HG03097 (cell line): ENCODE results near the gene TAF4.

Source experiments
- ATAC-seq: cut with Tn5 transposase; IDR thresholded peaks from one replicate; pipeline ENCODE4 v1.9.1; 2021; ENCODE audit not compliant: unreplicated experiment, low FRiP score

Gene TAF4

GRCh38 chr20:62025832-62026563, 39.7 kb downstream of the TAF4 start:
- ATAC-seq, result no peak

- no peak for ATAC-seq
Measured at GRCh38 chr20:62025394-62025793, 40.3 kb downstream of the TAF4 start.

DNA sequence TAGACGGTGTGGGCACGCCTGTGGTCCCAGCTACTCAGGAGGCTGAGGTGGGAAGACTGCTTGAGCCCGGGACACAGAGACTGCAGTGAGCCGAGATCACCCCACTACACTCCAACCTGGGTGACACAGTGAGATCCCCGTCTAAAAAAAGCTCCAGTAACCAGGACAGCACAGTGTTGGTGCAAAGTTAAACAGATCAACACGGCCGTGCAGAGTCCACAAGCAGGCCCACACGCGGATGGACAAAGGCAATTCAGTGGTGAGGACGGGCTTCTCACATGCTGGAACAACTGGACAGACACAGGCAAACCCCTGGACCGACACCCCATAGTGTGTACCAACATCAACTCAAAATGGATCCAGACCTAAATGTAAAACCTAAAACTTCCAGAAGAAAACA, 41.7 kb downstream of the TAF4 start:
- no peak for ATAC-seq

DNA sequence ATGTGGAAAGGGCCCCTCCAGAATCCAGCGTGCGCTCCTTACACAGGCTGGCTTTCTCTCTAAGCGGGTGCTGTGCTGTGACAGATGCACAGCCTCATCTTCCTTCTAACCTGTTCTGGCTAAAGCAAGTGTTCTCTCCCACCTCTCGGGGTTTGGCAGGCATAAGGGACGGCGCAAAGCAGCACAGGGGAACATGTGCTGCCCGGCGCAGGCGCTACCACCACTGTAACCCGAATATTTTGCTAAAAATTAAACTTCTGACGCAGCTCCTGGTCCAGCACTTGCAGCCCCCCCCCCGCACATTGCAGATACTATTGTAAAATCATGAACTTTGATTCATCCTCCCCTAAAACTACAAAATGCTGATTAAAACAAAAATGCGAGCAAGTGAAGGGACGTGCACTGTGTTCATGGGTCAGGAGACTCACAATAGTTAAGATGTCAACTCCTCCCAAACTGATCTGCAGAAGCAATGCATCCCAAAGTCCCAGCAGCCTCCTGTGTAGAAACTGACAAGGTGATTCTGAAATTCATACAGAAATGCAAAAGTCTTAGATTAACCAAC, 43.0 kb downstream of the TAF4 start:
- no peak for ATAC-seq

- no peak for ATAC-seq
Measured at GRCh38 chr20:62021793-62022385, 43.8 kb downstream of the TAF4 start.

DNA sequence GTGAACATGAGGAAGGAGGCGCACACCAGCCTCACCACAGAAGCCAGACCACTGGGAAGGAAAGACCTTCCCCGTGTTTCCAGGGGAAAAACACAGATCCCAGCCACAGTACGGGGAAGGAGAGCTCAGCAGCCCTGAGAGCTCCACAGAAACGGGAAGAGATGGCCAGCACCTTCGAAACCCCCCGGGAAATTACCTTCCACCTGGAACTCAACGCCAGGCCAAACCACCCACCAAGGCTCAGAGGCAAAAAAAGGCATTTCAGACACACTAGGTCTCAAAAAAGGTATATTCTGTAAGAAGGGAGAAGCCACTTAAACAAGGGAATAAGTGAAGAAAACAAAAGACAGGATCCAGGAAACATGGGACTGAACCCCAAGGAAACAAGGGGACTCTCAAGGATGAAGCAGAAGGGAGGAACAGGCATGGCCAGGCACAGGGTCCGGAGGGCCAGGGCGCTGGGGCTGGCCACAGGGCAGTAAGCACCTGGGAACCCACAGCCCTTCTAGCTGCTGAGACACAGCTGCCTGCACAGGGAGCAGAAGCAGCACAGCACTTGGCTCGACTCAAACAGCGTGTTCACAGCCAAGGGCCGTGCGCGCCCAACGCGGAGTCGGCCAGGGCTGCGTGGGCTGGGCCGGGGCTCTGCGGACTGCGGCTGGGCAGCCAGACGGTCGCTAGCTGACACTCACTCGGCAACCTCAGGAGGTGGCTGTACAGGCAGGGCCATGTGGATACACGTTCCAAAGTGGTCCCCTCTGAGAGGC, 44.6 kb downstream of the TAF4 start:
- ATAC-seq, result no peak

DNA sequence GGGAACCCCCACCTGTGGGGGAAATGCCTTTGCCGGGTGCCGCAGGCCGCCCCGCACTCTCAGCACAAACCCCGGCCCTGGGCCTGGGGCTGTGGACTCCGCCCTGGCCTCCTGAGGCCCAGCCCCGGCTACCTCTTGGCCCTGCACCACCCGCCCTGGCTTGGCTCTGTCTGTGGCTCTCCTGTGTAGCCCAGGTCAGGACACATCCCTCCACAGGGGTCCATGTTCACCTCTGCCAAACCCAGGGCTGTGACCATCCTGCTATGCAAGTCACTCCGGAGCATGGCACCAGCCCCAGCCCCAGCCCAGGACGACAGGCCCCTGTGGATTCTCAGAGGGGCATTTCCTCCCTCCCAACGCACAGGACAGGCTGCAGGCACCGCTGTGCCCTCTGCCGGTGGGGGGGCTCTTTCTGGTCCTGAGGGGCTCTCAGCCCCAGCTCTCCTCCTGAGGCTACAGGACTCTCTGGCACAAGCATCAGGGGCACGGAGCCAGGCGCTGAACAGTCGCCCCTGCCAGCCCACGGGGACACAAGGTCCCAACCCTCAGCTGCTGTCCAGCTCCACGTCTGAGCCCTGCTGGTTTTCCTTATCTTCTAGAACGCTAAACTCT, 45.7 kb downstream of the TAF4 start:
- no peak for ATAC-seq

- no peak for ATAC-seq
Measured at GRCh38 chr20:62019144-62019805, 46.4 kb downstream of the TAF4 start.

DNA sequence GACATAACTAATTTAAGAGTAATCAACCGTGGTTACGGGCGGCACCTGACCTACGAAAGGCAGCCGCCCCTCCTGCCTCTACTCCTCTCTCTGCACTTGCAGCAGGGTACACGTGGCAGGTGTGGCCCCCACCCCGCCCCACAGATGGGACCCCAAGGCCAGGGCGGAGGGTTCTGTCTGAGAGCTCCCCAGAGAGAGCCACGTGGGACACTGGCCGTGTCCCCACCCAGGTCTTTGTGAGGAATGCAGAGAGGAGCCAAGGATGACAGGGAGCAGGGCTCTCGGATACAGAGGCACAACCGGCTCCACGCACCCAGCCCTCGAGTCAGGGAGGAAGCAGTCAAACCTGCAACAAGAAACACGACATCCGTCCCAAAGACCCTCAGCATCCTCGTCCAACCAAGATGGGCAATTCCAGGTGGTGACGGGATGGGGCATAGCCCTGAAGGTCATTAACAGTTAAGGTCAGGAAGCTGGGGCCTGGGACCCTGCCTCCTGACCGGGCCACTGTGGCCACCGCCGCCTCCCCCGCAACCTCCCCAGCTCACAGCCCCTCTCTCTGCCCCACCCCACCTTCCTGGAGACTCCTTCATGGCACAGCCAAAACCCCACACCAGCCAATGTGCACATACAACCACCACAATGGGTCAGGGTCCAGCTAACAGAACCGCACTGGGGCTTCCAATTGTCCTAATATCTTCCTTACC, 47.1 kb downstream of the TAF4 start:
- no peak for ATAC-seq

DNA sequence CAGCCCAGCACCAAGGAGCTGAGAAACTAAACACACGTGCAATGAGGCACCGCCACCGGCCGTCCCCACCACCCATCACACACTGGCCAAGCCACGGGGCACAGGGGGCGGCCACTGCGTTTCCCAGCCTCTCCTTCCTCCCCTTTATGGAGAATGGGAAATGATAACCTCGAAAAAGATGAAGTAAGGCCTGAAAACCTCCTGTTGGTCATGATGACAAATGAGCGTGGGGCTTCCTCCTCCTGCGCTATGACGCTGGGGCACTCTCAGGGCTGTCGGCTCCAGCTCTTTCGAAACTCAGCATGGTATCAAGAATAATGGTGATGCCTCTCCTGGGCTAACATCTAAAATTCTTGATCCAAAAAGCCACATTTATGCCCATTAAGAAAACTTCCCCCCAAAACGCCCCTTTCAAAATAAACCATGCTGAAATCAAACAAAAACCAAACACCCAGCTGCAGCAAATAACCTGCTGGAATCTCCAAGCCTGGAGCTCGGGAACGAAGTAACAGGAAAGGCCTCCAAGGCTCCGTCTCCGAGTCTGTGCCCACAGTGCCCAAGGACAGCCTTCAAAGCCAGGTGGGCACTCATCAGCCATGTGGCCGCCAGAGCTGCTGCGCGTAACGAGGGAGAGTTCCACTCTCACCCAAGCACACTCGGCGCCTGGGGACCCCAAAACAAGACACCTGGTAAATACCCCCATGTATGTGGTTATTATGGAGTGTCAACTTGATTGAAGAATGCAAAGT, 50.0 kb downstream of the TAF4 start:
- ATAC-seq, result no peak

GRCh38 chr20:62014889-62015537, 50.7 kb downstream of the TAF4 start:
- ATAC-seq, result no peak

- ATAC-seq, result no peak
Measured at GRCh38 chr20:62014488-62014775, 51.2 kb downstream of the TAF4 start.

GRCh38 chr20:62012631-62013030, 53.0 kb downstream of the TAF4 start:
- no peak for ATAC-seq

DNA sequence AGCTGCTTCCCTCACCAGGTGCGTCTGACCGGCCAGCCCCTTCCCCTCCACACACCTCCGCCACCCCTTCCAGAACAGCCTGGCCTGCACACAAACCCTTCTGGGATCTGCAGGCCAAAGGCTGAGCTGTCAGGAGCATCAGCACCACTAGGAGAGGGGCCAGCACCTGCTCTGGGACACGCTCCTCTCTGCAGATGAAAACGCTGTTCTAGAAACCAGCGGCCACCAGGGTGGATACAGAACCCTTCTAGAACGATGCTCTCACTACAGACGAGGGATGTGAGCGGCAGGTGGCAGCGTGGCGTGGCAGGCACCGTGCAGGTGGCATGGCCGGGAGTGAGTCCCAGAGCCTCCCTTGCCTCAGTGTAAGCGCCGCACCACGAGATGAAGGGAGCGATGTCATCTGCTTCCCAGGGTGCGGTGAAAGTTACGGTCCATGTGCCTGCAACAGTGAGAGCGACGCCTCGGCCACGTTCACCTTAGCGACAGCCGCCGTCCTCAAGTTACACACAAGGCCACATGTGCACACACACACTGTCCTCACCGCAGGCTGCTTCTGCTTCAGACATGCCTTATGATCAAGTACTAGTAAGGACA, 53.6 kb downstream of the TAF4 start:
- no peak for ATAC-seq

GRCh38 chr20:62011403-62011790, 54.3 kb downstream of the TAF4 start:
- ATAC-seq, result no peak

- no peak for ATAC-seq
Measured at GRCh38 chr20:62010551-62011402, 54.9 kb downstream of the TAF4 start.

DNA sequence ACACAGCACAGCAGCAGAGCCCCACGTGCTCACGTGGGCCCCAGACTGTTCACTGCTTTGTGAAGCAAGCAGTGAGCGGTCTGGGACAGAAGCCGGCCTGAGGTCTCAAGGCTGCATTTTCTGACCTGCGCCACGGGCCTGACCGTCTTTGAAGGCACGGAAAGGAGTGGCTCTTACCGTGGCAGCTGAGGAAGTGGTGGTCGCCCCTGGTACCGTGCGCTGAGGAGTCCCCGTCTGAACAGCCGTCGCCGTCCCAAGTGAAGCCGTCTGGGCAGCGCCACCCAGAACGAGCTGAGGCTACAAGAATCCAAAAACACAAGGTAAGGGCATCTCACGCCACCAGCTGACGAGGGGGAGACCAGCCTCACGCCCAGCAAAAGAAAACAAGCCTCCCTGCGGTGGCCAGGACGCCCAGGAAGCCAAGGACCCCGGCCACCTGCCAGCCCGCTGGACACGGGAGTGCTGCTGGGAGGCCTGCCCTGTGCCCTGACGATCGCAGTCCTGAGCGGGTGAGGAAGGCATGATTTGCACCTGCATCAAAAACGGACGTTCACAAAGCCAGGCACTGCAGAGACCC, 55.7 kb downstream of the TAF4 start:
- no peak for ATAC-seq
